BJ (cell line): Measurements from ENCODE around the gene LRCOL1. TPM values are rescaled to one million over a fixed set of nuclear protein-coding genes. Genes with fewer than 3 reads are reported as not detected.

ENCODE experiments used
- CTCF ChIA-PET: fragments of 350-600 bp; formaldehyde crosslinking; extraction: SDS; loops from one replicate; lab custom pipeline; 2021; ENCODE audit warnings: antibody characterized with exemption, inconsistent platforms; lab: Yijun Ruan, JAX
- POLR2A ChIA-PET: fragments of 300-600 bp; sonication (Branson Sonifier 250); formaldehyde crosslinking; extraction: SDS; loops from one replicate; lab custom pipeline; 2021; ENCODE audit warnings: antibody characterized with exemption; lab: Charles Lee
- DNase-seq: peaks from one replicate; pipeline ENCODE4 v3.0.0-alpha.2; 2011; ENCODE audit warnings: low read depth
- H3K27me3 ChIP-seq: 2 replicates; pipeline ENCODE4 v1.6.0; 2011; ENCODE audit warnings: low read length; ENCODE audit not compliant: control insufficient read depth, insufficient read depth
- H3K36me3 ChIP-seq: 2 replicates; pipeline ENCODE4 v1.5.1; 2011; ENCODE audit warnings: low read length; ENCODE audit not compliant: control insufficient read depth, insufficient read depth
- H3K4me3 ChIP-seq: 2 replicates; pipeline ENCODE4 v1.5.1; 2011; ENCODE audit warnings: low read depth, mild to moderate bottlenecking, control low read depth, low read length
- polyA plus RNA-seq: library from polyadenylated mRNA; depleted of rRNA; stranded (reverse); fragments of >200 nt; gene quantifications from 2 replicates; pipeline ENCODE4 v1.2.3, GENCODE V29; 2011
- TF ChIP-seq, protein P1 (sequence below): IDR thresholded peaks from 2 replicates; pipeline ENCODE4 v1.5.1; 2011; ENCODE audit warnings: low read depth, mild to moderate bottlenecking, control low read depth, inconsistent platforms, low read length, moderate library complexity; ENCODE audit not compliant: insufficient read depth

LRCOL1 gene
- polyA plus RNA-seq, 1 experiment: 0.15 TPM

DNA sequence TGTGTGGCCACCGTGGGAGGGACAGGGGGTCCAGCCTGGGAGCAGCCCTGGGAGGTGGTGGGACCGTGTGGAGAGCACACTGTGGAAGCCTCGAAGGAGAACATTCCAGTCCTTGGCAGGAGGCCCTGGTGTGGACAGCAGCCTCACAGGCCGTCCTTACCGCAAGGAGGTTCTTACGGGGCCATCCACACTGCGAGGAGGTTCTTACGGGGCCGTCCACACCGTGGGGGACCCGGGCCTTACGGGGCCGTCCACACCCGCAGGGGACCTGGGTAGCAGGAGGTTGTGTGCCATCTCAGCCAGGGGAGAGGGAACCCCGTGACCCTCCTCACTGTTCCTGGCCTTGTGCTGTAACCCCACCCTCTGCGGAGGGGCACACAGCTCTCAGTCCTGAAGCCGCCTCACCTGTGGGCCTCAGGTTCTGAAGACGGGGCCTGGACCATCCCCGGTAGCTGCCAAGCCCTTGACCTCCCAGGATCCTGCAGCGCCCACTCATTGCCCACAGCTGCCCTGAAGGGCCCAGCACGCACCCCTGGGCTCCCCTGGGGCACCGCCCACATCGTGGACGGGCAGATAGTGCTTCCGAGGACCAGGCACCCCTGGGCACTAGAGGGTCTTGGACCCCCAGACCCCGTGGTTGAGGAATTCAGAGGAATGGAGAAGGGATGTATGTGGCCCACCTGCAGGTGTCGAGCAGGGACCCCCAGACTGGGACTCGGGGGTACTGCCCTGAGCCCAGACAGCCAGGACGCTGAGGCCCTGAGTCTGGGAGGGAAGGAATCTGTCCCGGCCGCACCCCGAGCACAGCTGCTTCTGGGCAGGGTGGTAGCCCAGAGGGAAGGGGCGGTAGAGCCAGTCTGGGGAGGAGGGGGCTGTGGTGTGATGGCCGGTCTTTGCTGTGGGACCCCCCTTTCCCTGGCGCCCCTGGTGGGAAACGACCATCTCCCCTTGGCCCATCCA lies 37.3 kb downstream of the LRCOL1 start:
- TF ChIP-seq, protein P1, sequence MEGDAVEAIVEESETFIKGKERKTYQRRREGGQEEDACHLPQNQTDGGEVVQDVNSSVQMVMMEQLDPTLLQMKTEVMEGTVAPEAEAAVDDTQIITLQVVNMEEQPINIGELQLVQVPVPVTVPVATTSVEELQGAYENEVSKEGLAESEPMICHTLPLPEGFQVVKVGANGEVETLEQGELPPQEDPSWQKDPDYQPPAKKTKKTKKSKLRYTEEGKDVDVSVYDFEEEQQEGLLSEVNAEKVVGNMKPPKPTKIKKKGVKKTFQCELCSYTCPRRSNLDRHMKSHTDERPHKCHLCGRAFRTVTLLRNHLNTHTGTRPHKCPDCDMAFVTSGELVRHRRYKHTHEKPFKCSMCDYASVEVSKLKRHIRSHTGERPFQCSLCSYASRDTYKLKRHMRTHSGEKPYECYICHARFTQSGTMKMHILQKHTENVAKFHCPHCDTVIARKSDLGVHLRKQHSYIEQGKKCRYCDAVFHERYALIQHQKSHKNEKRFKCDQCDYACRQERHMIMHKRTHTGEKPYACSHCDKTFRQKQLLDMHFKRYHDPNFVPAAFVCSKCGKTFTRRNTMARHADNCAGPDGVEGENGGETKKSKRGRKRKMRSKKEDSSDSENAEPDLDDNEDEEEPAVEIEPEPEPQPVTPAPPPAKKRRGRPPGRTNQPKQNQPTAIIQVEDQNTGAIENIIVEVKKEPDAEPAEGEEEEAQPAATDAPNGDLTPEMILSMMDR: no peak
- ChIA-PET CTCF (interaction anchor here (0.9 kb wide), 1 partner anchor 158 kb away, joined by 3 read pairs; no protein-coding TSS in a partner anchor), POLR2A (no interaction called here)
- no peak for DNase-seq
- H3K27me3 ChIP-seq: no peaks in the 10 kb centered on the region
- H3K36me3 ChIP-seq: peaks cover 19% of the 10 kb centered on the region
- H3K4me3 ChIP-seq: no peak overlapping the region

DNA sequence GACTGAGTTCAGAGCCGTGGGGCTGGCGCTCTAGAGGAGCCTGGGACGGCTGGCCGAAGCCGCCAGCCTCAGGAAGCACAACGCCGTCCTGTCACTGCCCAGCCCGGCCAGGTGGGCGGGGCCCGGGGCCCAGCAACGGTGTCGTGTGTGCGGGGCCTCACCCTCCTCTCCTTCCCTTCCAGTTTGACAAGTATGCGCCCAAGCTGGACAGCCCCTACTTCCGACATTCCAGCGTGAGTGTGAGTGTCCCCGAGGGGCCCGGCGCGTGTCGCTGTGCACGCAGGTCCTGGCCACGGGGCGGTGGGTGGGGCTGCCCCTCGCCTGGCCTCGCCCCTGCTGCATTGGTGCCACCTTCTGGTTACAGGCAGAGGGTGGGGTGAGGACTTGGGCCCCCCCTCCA lies 38.3 kb downstream of the LRCOL1 start:
- TF ChIP-seq, protein P1: no peak
- H3K36me3 ChIP-seq: peaks cover 14% of the 10 kb centered on the region
- CTCF ChIA-PET: no interaction called here
- H3K27me3 ChIP-seq: no peaks in the 10 kb centered on the region
- DNase-seq: no peak
- POLR2A ChIA-PET: no interaction called here
- H3K4me3 ChIP-seq: no peak overlapping the region

DNA sequence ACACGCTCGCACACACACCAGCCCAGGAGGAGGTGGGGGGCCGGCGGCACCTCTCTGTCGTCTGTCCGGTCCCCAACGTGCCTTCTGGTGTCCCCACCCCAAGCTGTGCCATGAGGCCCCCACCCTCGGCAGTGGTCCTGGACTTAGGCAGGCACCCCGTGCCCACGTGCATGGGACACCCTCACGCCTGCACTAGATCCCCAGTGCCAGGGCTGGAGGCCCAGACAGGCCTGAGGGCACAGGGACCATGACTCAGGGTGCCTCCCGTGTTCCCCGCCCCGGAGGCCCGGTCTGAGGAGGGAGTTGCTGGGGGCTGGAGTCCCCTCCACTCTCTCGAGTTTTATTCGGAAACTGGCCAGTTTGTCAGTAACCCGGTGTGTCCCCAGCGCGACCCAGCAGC lies 38.8 kb downstream of the LRCOL1 start:
- H3K4me3 ChIP-seq: no peak overlapping the region
- DNase-seq: no peak
- H3K36me3 ChIP-seq: peaks cover 12% of the 10 kb centered on the region
- H3K27me3 ChIP-seq: no peaks in the 10 kb centered on the region
- TF ChIP-seq, protein P1: no peak
- ChIA-PET POLR2A (no interaction called here), CTCF (no interaction called here)

DNA sequence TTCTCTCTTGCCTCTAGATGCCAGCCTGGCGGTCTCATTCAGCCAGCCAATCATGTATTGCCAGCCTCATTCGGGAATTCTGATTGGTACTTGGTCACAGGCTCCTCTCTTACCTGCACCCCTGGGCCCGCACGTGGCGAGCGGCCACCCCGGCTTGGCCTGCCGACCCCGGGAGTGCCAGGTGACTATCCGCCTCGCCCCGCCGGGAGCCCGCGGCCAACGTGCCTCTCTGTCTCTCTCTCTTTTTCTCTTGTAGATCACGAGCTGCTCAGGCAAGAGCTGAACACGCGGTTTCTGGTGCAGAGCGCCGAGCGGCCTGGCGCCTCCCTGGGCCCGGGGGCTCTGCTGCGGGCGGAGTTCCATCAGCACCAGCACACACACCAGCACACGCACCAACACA lies 39.3 kb downstream of the LRCOL1 start:
- H3K27me3 ChIP-seq: no peaks in the 10 kb centered on the region
- TF ChIP-seq, protein P1: no peak
- ChIA-PET CTCF (no interaction called here), POLR2A (no interaction called here)
- H3K36me3 ChIP-seq: peaks cover 11% of the 10 kb centered on the region
- H3K4me3 ChIP-seq: no peak overlapping the region
- DNase-seq: no peak

DNA sequence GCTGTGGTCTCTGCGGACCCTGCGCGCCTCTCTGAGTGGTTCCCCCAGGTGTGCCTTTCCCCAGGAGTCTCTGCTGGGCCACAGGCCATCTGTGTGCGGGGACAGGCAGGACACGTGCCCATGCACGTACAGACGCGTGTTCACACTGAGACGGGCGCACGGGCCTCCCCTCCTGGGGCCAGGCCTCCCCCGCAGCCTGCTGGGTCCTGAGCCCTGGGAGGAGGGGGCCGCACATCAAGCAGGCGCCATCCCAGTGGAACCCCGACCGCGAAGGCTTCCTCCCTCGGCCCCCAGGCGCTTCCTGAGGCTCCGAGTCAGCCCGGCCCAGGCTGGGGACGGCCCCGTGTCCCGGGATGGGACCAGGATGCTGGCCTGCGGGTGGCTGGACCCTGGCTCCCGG lies 39.7 kb downstream of the LRCOL1 start:
- Histone ChIP-seq H3K27me3 (no peaks in the 10 kb centered on the region), H3K36me3 (peaks cover 9% of the 10 kb centered on the region), H3K4me3 (no peak overlapping the region)
- no peak for DNase-seq
- TF ChIP-seq, protein P1: no peak
- ChIA-PET POLR2A (no interaction called here), CTCF (no interaction called here)
